Tibial nerve (tissue), 4 donors: ENCODE measurements around the gene COMMD7.

ENCODE experiments used
- EP300 ChIP-seq, 2 donors: sonication (generic); formaldehyde crosslinking; IDR thresholded peaks; one replicate each; pipeline ENCODE4 v1.6.1; 2017; ENCODE audit warnings: antibody characterized with exemption in 2 of 2, mild to moderate bottlenecking in 1 of 2
- POLR2A ChIP-seq, 2 donors: fragments of 450-650 bp; IDR thresholded peaks; one replicate each; pipeline ENCODE4 v1.6.1; 2017; ENCODE audit warnings: antibody characterized with exemption in 2 of 2, mild to moderate bottlenecking in 2 of 2, moderate library complexity in 2 of 2
- TF ChIP-seq, protein P1 (sequence below), 5 experiments: fragments of 200-600 bp in 3 of 5; fragments of 450-650 bp in 2 of 5; sonication (generic) in 3 of 5; IDR thresholded peaks; one replicate each; pipeline ENCODE4 v1.5.1; 2016 to 2019; ENCODE audit warnings: antibody characterized with exemption in 5 of 5, mild to moderate bottlenecking in 3 of 5, moderate library complexity in 2 of 5

DNA sequence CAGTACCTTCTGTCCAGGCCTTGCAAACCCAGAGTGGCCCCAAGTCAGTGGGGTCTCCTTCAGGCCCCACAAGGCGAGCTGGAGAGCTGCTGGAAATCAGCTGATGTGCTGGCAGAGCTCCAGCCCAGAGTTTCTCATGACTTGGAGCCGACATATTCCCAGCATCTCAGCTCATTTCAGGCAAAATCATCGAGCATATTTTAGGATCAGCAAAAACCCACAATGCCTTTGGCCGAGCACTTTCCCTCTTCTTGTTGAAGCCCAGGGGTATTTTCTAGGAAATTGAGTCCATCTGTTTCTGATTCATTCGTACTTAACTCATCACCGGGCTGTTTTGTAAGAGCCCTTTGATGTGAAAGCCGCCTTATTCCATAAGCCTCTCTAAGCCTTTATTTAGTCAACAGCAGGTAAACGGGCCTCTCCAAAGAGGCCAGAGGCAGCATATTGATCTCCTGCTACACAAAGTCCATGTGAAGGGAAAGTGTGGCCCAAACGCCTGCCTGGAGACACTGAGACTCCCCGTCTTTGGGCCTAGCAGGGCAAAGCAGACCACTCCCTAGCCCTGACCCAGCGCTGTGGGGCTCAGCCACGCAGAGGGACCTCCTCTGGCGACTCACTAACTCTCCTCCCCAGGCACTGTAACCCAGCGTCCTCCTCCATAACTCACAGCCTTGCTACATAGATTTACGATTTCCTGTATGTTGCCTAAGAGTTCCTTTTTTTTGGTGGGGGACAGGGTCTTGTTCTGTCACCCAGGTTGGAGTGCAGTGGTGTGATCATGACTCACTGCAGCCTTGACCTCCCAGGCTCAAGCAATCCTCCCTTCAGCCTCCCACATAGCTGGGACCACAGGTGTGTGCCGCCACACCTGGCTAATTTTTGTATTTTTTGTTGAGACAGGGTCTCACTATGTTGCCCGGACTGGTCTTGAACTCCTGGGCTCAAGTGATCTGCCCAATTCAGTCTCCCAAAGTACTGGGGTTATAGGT, 57.4 kb downstream of the COMMD7 start:
- TF ChIP-seq EP300 (IDR thresholded peaks at IDR 0.05) (peak in 1 of 2 donors; percentile 52), POLR2A (IDR thresholded peaks at IDR 0.05) (no peak)
- TF ChIP-seq, protein P1, sequence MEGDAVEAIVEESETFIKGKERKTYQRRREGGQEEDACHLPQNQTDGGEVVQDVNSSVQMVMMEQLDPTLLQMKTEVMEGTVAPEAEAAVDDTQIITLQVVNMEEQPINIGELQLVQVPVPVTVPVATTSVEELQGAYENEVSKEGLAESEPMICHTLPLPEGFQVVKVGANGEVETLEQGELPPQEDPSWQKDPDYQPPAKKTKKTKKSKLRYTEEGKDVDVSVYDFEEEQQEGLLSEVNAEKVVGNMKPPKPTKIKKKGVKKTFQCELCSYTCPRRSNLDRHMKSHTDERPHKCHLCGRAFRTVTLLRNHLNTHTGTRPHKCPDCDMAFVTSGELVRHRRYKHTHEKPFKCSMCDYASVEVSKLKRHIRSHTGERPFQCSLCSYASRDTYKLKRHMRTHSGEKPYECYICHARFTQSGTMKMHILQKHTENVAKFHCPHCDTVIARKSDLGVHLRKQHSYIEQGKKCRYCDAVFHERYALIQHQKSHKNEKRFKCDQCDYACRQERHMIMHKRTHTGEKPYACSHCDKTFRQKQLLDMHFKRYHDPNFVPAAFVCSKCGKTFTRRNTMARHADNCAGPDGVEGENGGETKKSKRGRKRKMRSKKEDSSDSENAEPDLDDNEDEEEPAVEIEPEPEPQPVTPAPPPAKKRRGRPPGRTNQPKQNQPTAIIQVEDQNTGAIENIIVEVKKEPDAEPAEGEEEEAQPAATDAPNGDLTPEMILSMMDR (IDR thresholded peaks at IDR 0.05), result no peak
